UCSD-AML1 (cell line): Measurements from ENCODE around the gene UTS2R.
"Not testable (repeated sequence)": the region's sequence is repeated elsewhere in the genome, so short reads cannot be mapped to it uniquely, and the experiment has no call there.

Experiments used
- DNase-seq: peaks from one replicate; lab custom pipeline; 2025; ENCODE audit not compliant: unreplicated experiment; lab: John Stamatoyannopoulos, UW

The UTS2R gene

DNA sequence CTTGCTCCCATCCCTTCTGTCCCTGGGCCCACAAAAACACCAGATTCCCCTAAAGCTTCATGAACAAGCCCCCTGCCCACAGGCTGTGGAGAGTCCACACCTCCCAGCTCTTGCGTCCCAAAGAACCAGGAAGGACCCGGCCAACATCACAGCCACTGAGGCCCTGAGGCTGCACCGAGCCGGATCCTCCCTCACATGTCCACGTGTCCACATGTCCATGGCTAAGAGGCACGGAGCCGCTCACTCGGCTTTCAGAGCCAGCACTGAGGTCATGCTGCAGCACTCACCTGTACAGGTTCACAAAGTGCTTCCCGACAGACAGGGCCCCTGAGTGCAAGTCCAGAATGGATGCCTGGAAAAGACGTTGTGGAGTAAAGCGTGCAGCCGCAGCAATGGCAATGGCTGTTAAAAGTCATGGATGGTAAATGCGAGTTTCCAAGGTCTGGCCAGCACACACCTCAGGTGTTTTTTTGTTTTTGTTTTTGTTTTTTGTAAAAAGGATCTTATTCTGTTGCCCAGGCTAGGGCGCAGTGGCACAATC lies 34.6 kb downstream of the UTS2R start:
- DNase-seq: no peak

DNA sequence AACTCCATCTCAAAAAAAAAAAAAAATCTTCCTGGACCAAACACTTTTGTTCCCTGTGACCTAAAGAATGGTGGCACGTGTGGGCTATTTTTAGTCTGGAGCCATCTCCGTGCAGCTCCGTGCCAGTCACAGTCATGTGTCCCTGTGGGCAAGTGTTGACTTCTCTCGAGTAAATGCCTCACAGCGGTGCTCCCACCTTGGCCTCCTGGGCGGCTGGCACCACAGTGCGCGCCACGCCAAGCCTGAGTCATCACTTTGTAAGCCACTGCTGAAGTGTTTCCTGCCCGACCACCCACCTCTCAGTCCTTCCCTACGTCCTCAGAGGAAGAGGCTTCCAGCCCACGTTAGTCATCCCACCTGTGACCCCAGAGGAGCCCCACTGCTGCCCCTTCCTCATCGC lies 35.7 kb downstream of the UTS2R start:
- peak; percentile 32 for DNase-seq

GRCh38 chr17:82408288-82408937 lies 36.8 kb downstream of the UTS2R start:
- no peak for DNase-seq

GRCh38 chr17:82408938-82409318 lies 37.4 kb downstream of the UTS2R start:
- DNase-seq: no peak

DNA sequence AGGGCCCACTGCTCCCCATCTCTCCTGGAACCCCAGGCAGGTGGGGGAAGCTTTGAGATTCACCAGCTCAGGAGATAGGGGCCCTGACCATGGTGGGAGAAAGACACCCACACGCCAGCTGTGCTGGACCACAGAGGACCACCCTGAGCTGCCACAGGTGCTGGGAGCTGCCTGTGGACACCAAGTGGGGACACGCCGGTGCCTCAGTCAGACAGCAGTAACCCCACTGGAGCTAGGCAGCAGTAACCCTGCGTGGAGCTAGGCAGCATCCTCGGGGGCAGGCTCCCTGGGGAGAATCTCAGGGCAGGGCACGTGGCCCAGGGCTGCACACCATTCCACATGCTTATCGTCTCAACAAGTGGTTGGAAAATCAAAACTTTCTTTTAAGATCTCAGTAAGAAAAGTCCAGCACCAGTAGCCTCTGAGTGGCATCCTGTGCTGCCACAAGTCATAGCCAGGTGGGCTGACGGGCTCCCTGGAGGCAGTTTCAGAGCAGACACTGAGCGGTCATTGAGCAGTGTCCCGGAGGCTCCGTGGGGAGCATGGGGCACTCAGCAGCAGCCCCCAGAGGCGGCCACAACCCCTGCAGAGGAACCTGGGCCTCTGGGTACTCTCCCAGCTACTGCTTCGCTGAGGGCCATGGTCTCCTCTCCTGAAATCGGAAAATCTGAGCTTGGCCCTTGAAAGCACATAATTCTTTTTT lies 38.6 kb downstream of the UTS2R start:
- no peak for DNase-seq

DNA sequence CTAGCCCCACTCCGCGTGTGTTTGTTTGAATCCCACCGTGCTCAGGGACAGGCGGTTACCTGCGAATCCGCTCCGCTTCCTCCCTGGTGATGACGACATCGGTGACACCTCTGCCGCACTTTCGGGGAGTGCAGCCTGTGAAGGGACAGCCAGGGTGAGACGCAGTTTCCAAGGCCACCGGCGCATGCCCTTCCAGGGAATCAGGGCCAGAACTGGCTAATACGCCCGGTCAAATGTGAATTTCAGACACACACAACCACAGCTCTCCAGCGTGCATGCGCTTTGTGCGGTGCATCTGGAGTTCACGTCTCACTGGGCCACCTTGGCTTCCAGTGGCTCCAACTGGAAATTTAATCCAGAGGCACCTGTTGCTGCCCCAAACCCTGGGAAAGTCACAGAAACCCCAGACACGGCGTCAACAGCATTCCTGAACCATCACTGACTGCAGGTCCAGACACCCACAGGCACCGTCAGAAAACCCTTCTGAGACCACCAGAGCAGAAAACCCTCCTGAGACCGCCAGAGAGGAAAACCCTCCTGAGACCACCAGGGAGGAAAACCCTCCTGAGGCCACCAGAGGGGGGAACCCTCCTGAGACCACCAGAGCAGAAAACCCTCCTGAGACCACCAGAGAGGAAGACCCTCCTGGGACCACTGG lies 40.0 kb downstream of the UTS2R start:
- no peak for DNase-seq

DNA sequence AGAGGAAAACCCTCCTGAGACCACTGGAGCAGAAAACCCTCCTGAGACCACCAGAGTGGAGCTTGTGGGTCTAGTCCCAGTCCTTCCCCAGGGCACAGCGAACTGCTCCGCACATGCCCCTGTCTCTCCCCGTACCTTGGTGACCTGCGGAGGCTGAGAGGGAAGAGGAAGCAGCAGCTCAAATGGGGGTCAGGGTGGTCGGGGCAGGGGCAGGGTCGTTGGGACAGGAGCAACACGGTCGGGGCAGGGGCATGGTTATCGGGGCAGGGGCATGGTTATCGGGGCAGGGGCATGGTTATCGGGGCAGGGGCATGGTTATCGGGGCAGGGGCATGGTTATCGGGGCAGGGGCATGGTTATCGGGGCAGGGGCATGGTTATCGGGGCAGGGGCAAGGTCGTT lies 40.5 kb downstream of the UTS2R start:
- DNase-seq: not testable (repeated sequence)

DNA sequence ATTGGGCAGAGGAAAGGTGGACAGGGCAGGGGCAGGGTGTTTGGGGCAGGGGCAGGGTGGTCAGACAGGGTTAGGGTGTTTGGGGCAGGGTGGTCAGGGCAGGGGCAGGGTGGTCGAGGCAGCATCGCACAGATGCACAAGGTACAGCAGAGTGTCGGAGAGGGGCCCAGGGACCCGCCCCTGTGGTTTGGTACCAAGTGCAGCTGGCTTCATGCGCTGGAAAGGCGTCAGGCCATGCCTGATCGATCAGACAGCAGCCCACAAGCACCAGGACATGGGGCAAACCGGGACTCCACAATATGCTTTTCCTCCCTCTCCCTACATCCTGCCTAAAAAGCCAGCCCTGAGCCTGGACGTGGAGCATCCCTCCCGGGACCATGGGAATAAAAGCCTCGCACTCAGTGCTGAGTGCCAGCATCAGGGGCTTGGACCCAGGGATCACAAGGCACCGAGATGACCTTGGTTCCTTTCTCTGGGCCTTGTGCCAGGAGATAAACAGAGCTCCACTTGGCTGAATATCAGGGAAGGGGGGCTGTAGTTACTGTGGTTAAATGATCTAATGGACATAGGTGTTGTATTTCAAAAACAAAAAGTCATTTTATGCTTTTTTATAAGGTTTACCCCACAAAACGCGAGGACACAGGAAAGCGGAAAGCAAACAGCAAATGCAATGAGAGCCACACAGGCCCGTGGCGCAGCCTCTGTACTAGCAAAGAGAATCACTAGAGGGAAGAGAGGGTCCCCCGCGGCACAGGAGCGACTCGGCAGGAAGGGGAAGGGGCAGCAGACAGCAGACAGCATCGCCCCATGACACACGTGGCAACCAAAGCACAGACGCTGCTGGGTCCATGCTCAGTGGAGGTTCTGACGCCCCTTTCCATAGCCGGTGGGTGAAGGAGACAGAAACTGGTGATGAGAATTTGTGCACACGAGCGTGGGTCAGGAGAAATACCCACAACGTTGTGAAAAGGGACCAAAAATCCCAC lies 41.3 kb downstream of the UTS2R start:
- DNase-seq: no peak

- peak; percentile 74 for DNase-seq
These were observed 43.1 kb downstream of the UTS2R start for GRCh38 chr17:82414548-82415281.

DNA sequence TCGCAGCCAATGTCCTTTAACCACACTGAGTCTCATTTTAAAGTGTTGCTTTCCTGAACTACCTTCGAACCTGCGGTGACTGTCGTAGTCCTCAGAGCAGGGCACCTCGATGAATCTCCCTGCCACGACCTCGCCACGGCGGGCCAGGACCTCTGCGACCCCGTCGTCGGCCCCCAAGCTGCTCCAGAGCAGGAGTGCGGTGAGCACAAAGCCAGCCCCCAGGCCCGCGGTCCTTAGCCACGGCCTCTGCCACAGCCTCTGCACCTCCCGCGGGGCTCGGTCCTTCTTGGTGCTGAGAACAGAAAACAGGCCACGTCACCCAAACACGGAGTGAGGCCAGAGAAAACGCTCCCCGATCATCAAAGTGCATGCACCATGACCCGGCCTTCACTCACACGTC lies 43.8 kb downstream of the UTS2R start:
- no peak for DNase-seq

DNA sequence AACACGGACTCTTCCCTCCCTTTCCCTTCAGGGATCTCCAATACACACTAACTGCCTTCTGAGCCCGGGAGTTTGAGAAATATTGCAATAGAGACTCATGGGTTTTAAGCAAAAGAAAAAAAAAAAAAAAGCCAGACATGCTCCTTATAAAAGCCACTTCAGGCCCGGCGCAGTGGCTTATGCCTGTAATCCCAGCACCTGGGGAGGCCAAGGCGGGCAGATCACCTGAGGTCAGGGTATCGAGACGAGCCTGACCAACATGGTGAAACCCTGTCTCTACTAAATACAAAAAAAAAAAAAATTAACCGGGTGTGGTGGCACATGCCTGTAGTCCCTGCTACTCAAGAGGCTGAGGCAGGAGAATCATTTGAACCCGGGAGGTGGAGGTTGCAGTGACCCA lies 44.2 kb downstream of the UTS2R start:
- DNase-seq: no peak

DNA sequence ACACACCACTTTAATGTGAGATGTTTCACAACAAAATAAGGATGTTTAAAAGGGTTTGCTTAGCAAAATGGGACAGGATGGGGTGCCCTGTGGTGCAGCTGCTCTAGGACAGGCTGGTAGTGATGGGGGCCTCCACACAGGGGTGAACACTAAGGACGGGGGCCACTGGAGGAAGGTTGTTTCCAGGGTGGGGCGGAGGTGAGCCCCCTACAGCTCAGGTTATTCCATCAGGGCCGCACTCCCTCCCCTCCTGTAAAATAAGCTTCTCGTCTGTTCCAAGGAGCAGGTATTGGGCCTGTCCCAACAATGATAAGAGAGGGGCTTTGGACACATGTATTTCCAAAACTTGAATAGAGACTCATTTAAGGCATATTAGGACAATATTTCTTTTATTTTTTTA lies 44.7 kb downstream of the UTS2R start:
- DNase-seq: no peak

- no peak for DNase-seq
These were observed 45.2 kb downstream of the UTS2R start for GRCh38 chr17:82416771-82417170.

GRCh38 chr17:82418001-82418986 lies 46.7 kb downstream of the UTS2R start, which contains the start of the genes HEXD and OGFOD3:
HEXD (plus strand) TSS chr17:82418347; CDS start chr17:82419800, 1,453 bp downstream.
OGFOD3 (minus strand) TSS chr17:82418586; CDS start chr17:82418485, 101 bp downstream.
- DNase-seq: peak; percentile 90

DNA sequence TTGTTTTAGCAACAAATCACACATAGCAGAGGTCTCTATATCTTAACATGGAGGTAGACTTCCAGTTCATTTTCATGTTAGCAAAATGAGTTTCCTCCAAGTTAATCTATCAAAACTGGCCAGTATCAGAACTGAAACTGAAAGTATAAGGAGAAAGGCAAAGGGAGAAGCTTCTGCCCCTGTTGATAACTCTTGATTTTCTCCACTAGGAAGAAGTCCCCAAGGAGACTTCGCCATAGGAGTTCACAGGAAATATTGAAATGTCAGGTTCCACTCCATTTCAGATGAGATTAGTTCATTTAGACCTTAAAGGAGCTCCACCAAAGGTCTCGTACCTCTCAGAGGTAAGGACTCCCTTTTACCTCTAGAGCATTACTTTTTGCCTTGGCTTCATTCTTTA lies 48.0 kb downstream of the UTS2R start:
- DNase-seq: no peak

GRCh38 chr17:82424001-82424862 lies 52.7 kb downstream of the UTS2R start:
- DNase-seq: peak; percentile 58

- DNase-seq: no peak
These were observed 53.2 kb downstream of the UTS2R start for GRCh38 chr17:82424863-82425159.
